GM12878 (cell line): Measurements from ENCODE around the gene DTX3. TPM values are rescaled to one million over a fixed set of nuclear protein-coding genes. Genes with fewer than 3 reads are reported as not detected.

ENCODE experiments used
- ASH2L ChIP-seq: fragments of 300-600, 200-600 bp; sonication (generic); IDR thresholded peaks from 2 replicates; pipeline ENCODE4 v1.6.1; 2017; ENCODE audit warnings: low read depth, mild to moderate bottlenecking, borderline replicate concordance
- CBX3 ChIP-seq: fragments of 200-600 bp; sonication (generic); IDR thresholded peaks from 2 replicates; pipeline ENCODE4 v1.6.1; 2016; ENCODE audit warnings: low read depth, borderline replicate concordance
- CBX5 ChIP-seq: sonication (generic); IDR thresholded peaks from 2 replicates; pipeline ENCODE4 v1.6.1; 2016; ENCODE audit warnings: low read depth, moderate library complexity, mild to moderate bottlenecking, inconsistent platforms
- EED ChIP-seq: sonication (generic); IDR thresholded peaks from 2 replicates; pipeline ENCODE4 v1.6.1; 2016; ENCODE audit warnings: antibody characterized with exemption, low read depth
- EGR1 ChIP-seq, 2 experiments: IDR thresholded peaks; 1 replicate in 1 of 2; 2 replicates in 1 of 2; pipeline ENCODE4 v1.6.1; 2011 to 2012; ENCODE audit warnings: low read depth in 2 of 2, low read length in 2 of 2, borderline replicate concordance in 1 of 2, mild to moderate bottlenecking in 1 of 2, moderate library complexity in 1 of 2
- FOXM1 ChIP-seq: IDR thresholded peaks from 2 replicates; pipeline ENCODE4 v1.6.1; 2012; ENCODE audit warnings: low read depth, mild to moderate bottlenecking, inconsistent platforms, low read length, moderate library complexity
- HDAC6 ChIP-seq: fragments of 200-600 bp; sonication (generic); IDR thresholded peaks from one replicate; pipeline ENCODE4 v1.8.0; 2017; ENCODE audit warnings: antibody characterized with exemption; ENCODE audit not compliant: unreplicated experiment
- IRF4 ChIP-seq: IDR thresholded peaks from 2 replicates; pipeline ENCODE4 v1.6.1; 2011; ENCODE audit warnings: low read depth, low read length
- IRF5 ChIP-seq: fragments of 450-650 bp; IDR thresholded peaks from 2 replicates; pipeline ENCODE4 v1.6.1; 2017; ENCODE audit warnings: borderline replicate concordance
- JUNB ChIP-seq: IDR thresholded peaks from 2 replicates; pipeline ENCODE4 v1.6.1; 2016; ENCODE audit warnings: antibody characterized with exemption, mild to moderate bottlenecking
- PAX5 ChIP-seq: IDR thresholded peaks from 2 replicates; pipeline ENCODE4 v1.6.1; 2011; ENCODE audit warnings: low read depth, low read length, borderline replicate concordance
- REST ChIP-seq: IDR thresholded peaks from 2 replicates; pipeline ENCODE4 v1.6.1; 2012; ENCODE audit warnings: mild to moderate bottlenecking, low read depth, low read length
- TARDBP ChIP-seq: IDR thresholded peaks from 2 replicates; pipeline ENCODE4 v1.6.1; 2016; ENCODE audit warnings: borderline replicate concordance
- ZBTB11 ChIP-seq: fragments of 450-650 bp; formaldehyde crosslinking; IDR thresholded peaks from 2 replicates; pipeline ENCODE4 v1.5.0; 2022; ENCODE audit warnings: mild to moderate bottlenecking, missing genetic modification characterization
- ZNF384 ChIP-seq: IDR thresholded peaks from 2 replicates; pipeline ENCODE4 v1.6.1; 2012; ENCODE audit warnings: low read depth, mild to moderate bottlenecking, low read length, improper control_type of control experiment, borderline replicate concordance
- polyA plus RNA-seq, 11 experiments: library from polyadenylated mRNA; depleted of rRNA in 4 of 11; unstranded in 6 of 11; stranded (reverse) in 5 of 11; fragments of >200 nt; fragmentation: Nextera tagmentation in 4 of 11; fragmentation: Illumina TruSeq in 1 of 11; extraction: Ambion mirVana in 4 of 11; extraction: Trizol in 1 of 11; gene quantifications; 1 replicate in 1 of 11; 2 replicates in 10 of 11; pipeline versions ENCODE4 v1.2.1 to v1.2.3, GENCODE V29; 2011 to 2016; ENCODE audit warnings: inconsistent platforms in 2 of 11, missing spikeins in 2 of 11, low read depth in 1 of 11
- total RNA-seq, 4 experiments: library from RNA; depleted of rRNA in 3 of 4; stranded (reverse); fragments of >200 nt in 3 of 4; fragmentation: Illumina TruSeq in 1 of 4; extraction: Trizol in 1 of 4; gene quantifications; 2 replicates each; pipeline versions ENCODE4 v1.2.1 to v1.2.3, GENCODE V29; 2013 to 2021
- TF ChIP-seq, protein P1 (sequence below): IDR thresholded peaks from 2 replicates; pipeline ENCODE4 v1.6.1; 2011; ENCODE audit warnings: low read depth, low read length, improper control_type of control experiment, borderline replicate concordance
- TF ChIP-seq, protein P2 (sequence below): fragments of 450-650 bp; IDR thresholded peaks from 2 replicates; pipeline ENCODE4 v1.6.1; 2018; ENCODE audit warnings: borderline replicate concordance, mild to moderate bottlenecking; ENCODE audit not compliant: partially characterized antibody

Gene DTX3
- total and polyA plus RNA-seq, 10 of the 15 experiments (the other 5 are each of a cell fraction or from before 2014, with no cell fraction given): 1.1 to 13.6 (median 5.6) TPM

- TF ChIP-seq TARDBP (no peak), REST (no peak), EED (no peak), CBX5 (no peak), CBX3 (no peak), ZBTB11 (CRISPR knock-in tag) (peak; percentile 70), ZNF384 (no peak), JUNB (no peak), HDAC6 (no peak), PAX5 (no peak), EGR1 (IDR thresholded peaks at IDR 0.05; ENCODE audit: borderline replicate concordance in 1 of 2, low read depth in 2 of 2, low read length in 2 of 2) (no peak), IRF4 (no peak), FOXM1 (no peak), IRF5 (no peak), ASH2L (no peak)
- TF ChIP-seq, protein P1, sequence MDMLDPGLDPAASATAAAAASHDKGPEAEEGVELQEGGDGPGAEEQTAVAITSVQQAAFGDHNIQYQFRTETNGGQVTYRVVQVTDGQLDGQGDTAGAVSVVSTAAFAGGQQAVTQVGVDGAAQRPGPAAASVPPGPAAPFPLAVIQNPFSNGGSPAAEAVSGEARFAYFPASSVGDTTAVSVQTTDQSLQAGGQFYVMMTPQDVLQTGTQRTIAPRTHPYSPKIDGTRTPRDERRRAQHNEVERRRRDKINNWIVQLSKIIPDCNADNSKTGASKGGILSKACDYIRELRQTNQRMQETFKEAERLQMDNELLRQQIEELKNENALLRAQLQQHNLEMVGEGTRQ: peak; percentile 90
- TF ChIP-seq, protein P2, sequence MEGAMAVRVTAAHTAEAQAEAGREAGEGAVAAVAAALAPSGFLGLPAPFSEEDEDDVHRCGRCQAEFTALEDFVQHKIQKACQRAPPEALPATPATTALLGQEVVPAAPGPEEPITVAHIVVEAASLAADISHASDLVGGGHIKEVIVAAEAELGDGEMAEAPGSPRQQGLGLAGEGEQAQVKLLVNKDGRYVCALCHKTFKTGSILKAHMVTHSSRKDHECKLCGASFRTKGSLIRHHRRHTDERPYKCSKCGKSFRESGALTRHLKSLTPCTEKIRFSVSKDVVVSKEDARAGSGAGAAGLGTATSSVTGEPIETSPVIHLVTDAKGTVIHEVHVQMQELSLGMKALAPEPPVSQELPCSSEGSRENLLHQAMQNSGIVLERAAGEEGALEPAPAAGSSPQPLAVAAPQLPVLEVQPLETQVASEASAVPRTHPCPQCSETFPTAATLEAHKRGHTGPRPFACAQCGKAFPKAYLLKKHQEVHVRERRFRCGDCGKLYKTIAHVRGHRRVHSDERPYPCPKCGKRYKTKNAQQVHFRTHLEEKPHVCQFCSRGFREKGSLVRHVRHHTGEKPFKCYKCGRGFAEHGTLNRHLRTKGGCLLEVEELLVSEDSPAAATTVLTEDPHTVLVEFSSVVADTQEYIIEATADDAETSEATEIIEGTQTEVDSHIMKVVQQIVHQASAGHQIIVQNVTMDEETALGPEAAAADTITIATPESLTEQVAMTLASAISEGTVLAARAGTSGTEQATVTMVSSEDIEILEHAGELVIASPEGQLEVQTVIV: peak; percentile 57
Observed at GRCh38 chr12:57590864-57591781, 13.5 kb upstream of the DTX3 start, which contains the start of gene PIP4K2C (continued).
